ENCODE measurements around the gene ACOT13. TPM values are rescaled to one million over a fixed set of nuclear protein-coding genes. Genes with fewer than 3 reads are reported as not detected.

ACOT13 gene
- polyA plus RNA-seq, 1 of the 3 experiments (the other 2 are of a cell fraction) = 18.0 TPM

GRCh38 chr6:24744911-24745310 lies 78.0 kb downstream of the ACOT13 start:
- H3K4me1 ChIP-seq (ENCODE audit: control insufficient read depth in 1 of 2, insufficient read depth in 2 of 2, low read depth in 1 of 2, low read length in 1 of 2) = peaks cover 0 to 15% of the 10 kb centered on the region in 2 experiments; a peak in 2 of 4 replicates
- CTCF ChIA-PET = interaction anchor here (1.6 kb wide), 1 partner anchor 10 kb away, joined by 5 read pairs; no protein-coding TSS in a partner anchor

DNA sequence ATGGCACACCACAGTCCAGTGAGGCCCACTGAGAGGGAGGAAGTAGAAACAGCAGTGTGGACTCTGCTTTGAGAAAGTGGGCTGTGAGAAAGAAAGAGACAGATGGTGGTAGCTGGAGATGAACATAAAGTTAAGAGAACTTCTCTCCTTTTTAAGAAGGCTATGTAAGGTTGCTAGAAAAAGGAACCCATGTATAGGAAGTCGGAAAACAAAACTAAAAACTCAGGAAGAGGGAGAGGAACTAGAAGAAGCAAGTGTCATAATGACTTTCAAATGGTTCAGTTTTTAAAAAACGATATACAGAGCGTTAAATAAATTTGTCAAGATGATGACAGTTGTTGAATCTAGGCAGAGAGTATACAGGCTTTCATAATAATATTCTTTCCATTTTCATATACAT lies 82.4 kb downstream of the ACOT13 start:
- H3K27ac ChIP-seq (ENCODE audit: low read depth in 2 of 2, low read length in 1 of 2) = no peak overlapping the region
- no peaks in the 10 kb centered on the region for H3K27me3 ChIP-seq (ENCODE audit: insufficient read depth)
- WGBS (ENCODE audit: low lambda C conversion rate) = 79% methylated on average over 3 of the region's 3 CpGs
- ChIA-PET CTCF (no interaction called here), POLR2A (no interaction called here)
- no peak overlapping the region for H3K4me2 ChIP-seq
- H3K4me1 ChIP-seq (ENCODE audit: control insufficient read depth in 1 of 2, insufficient read depth in 2 of 2, low read depth in 1 of 2, low read length in 1 of 2) = 0 out of 4 replicates have a peak, but pooled peaks cover 0 to under 1% of the 10 kb centered on the region in 2 experiments
- peaks cover 2% of the 10 kb centered on the region for H3F3A ChIP-seq (replicated peaks; ENCODE audit: insufficient read depth)
- DNase-seq = no peak
- no peaks in the 10 kb centered on the region for H4K20me1 ChIP-seq (ENCODE audit: insufficient read depth)
- H3K9ac ChIP-seq = no peak overlapping the region
- TF ChIP-seq, protein P1, sequence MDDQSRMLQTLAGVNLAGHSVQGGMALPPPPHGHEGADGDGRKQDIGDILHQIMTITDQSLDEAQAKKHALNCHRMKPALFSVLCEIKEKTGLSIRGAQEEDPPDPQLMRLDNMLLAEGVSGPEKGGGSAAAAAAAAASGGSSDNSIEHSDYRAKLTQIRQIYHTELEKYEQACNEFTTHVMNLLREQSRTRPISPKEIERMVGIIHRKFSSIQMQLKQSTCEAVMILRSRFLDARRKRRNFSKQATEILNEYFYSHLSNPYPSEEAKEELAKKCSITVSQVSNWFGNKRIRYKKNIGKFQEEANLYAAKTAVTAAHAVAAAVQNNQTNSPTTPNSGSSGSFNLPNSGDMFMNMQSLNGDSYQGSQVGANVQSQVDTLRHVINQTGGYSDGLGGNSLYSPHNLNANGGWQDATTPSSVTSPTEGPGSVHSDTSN (IDR thresholded peaks at IDR 0.05) = no peak
- TF ChIP-seq RAD21 (IDR thresholded peaks at IDR 0.05; ENCODE audit: low read length) (no peak), EZH2phosphoT487 (IDR thresholded peaks at IDR 0.05; ENCODE audit: borderline replicate concordance, low read depth) (no peak), SIN3A (IDR thresholded peaks at IDR 0.05; ENCODE audit: borderline replicate concordance, low read depth, low read length) (no peak), FOXJ3 (CRISPR knock-in tag; IDR thresholded peaks at IDR 0.05) (no peak), SMC3 (IDR thresholded peaks at IDR 0.05; ENCODE audit: low read depth, low read length) (no peak), USF1 (IDR thresholded peaks at IDR 0.05; ENCODE audit: borderline replicate concordance, low read depth) (no peak), CTCF (IDR thresholded peaks at IDR 0.05) (no peak)
- no peaks in the 10 kb centered on the region for H3K36me3 ChIP-seq (replicated peaks in 1 of 2; ENCODE audit: control insufficient read depth in 1 of 2, insufficient read depth in 2 of 2, low read length in 1 of 2)
- H2AFZ ChIP-seq (ENCODE audit: low read depth) = no peak overlapping the region
- H3K9me3 ChIP-seq = no peaks in the 10 kb centered on the region
- no peaks in the 10 kb centered on the region for H3K9me2 ChIP-seq
- no peak overlapping the region for H3K4me3 ChIP-seq (ENCODE audit: low read depth in 2 of 2, low read length in 1 of 2)
- no peaks in the 10 kb centered on the region for H3K79me2 ChIP-seq (ENCODE audit: insufficient read depth)

More at GRCh38 chr6:24744911-24745310, 78.0 kb downstream of the ACOT13 start:
- Histone ChIP-seq H3K9ac (no peak overlapping the region), H3K27me3 (ENCODE audit: insufficient read depth) (no peaks in the 10 kb centered on the region), H4K20me1 (ENCODE audit: insufficient read depth) (no peaks in the 10 kb centered on the region), H2AFZ (ENCODE audit: low read depth) (no peak overlapping the region), H3K4me2 (no peak overlapping the region), H3K79me2 (ENCODE audit: insufficient read depth) (no peaks in the 10 kb centered on the region), H3F3A (replicated peaks; ENCODE audit: insufficient read depth) (peaks cover 26% of the 10 kb centered on the region), H3K9me2 (no peaks in the 10 kb centered on the region), H3K9me3 (no peaks in the 10 kb centered on the region), H3K27ac (ENCODE audit: low read depth in 2 of 2, low read length in 1 of 2) (no peak overlapping the region), H3K36me3 (replicated peaks in 1 of 2; ENCODE audit: control insufficient read depth in 1 of 2, insufficient read depth in 2 of 2, low read length in 1 of 2) (no peaks in the 10 kb centered on the region), H3K4me3 (ENCODE audit: low read depth in 2 of 2, low read length in 1 of 2) (no peak overlapping the region)
- POLR2A ChIA-PET = no interaction called here
- WGBS (ENCODE audit: low lambda C conversion rate) = 92% methylated on average over 5 of the region's 5 CpGs
- DNase-seq = no peak
- TF ChIP-seq JUND (IDR thresholded peaks at IDR 0.05) (no peak), USF1 (IDR thresholded peaks at IDR 0.05; ENCODE audit: borderline replicate concordance, low read depth) (no peak), FOXM1 (IDR thresholded peaks at IDR 0.05; ENCODE audit: low read depth) (no peak), RFX5 (IDR thresholded peaks at IDR 0.05; ENCODE audit: low read length) (no peak), RCOR1 (IDR thresholded peaks at IDR 0.05; ENCODE audit: low read length) (no peak), TCF12 (IDR thresholded peaks at IDR 0.05) (no peak), MEF2A (IDR thresholded peaks at IDR 0.05; ENCODE audit: borderline replicate concordance, low read depth) (no peak), YY1 (IDR thresholded peaks at IDR 0.05; ENCODE audit: low read depth) (no peak), FOXJ3 (CRISPR knock-in tag; IDR thresholded peaks at IDR 0.05) (no peak), TAF1 (IDR thresholded peaks at IDR 0.05; ENCODE audit: borderline replicate concordance, low read depth, low read length) (no peak), GABPA (IDR thresholded peaks at IDR 0.05; ENCODE audit: low read depth) (no peak)
- TF ChIP-seq, protein P2, sequence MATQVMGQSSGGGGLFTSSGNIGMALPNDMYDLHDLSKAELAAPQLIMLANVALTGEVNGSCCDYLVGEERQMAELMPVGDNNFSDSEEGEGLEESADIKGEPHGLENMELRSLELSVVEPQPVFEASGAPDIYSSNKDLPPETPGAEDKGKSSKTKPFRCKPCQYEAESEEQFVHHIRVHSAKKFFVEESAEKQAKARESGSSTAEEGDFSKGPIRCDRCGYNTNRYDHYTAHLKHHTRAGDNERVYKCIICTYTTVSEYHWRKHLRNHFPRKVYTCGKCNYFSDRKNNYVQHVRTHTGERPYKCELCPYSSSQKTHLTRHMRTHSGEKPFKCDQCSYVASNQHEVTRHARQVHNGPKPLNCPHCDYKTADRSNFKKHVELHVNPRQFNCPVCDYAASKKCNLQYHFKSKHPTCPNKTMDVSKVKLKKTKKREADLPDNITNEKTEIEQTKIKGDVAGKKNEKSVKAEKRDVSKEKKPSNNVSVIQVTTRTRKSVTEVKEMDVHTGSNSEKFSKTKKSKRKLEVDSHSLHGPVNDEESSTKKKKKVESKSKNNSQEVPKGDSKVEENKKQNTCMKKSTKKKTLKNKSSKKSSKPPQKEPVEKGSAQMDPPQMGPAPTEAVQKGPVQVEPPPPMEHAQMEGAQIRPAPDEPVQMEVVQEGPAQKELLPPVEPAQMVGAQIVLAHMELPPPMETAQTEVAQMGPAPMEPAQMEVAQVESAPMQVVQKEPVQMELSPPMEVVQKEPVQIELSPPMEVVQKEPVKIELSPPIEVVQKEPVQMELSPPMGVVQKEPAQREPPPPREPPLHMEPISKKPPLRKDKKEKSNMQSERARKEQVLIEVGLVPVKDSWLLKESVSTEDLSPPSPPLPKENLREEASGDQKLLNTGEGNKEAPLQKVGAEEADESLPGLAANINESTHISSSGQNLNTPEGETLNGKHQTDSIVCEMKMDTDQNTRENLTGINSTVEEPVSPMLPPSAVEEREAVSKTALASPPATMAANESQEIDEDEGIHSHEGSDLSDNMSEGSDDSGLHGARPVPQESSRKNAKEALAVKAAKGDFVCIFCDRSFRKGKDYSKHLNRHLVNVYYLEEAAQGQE (IDR thresholded peaks at IDR 0.05; ENCODE audit: low read depth, low read length) = no peak

Measured in SK-N-SH (cell line).